DND-41 (cell line): ENCODE measurements around the gene DOCK3.
"Not testable (repeated sequence)": the region's sequence is repeated elsewhere in the genome, so short reads cannot be mapped to it uniquely, and the experiment has no call there.

ENCODE experiments used
- ATAC-seq: fragments of 200-7000 bp; cut with Tn5 transposase; 3 replicates; pipeline ENCODE4 v1.9.1; 2021; ENCODE audit warnings: low read depth; ENCODE audit not compliant: insufficient read depth
- DNase-seq: peaks from one replicate; pipeline ENCODE4 v3.0.0-alpha.2; 2020
- H2AFZ ChIP-seq: 2 replicates; pipeline ENCODE4 v1.6.0; 2012; ENCODE audit warnings: low read depth, low read length
- H3K27ac ChIP-seq: 2 replicates; pipeline ENCODE4 v1.5.1; 2012; ENCODE audit warnings: low read length, inconsistent platforms
- H3K27me3 ChIP-seq: fragments of 200-600 bp; sonication (generic); 2 replicates; pipeline ENCODE4 v1.6.0; 2012; ENCODE audit warnings: low read length, mild to moderate bottlenecking, inconsistent platforms; ENCODE audit not compliant: insufficient read depth, poor library complexity
- H3K36me3 ChIP-seq: 2 replicates; pipeline ENCODE4 v1.5.1; 2012; ENCODE audit warnings: low read length, inconsistent platforms; ENCODE audit not compliant: insufficient read depth
- H3K4me1 ChIP-seq: 2 replicates; pipeline ENCODE4 v1.5.1; 2012; ENCODE audit warnings: mild to moderate bottlenecking, low read length; ENCODE audit not compliant: insufficient read depth
- H3K4me2 ChIP-seq: 2 replicates; pipeline ENCODE4 v1.6.0; 2012; ENCODE audit warnings: mild to moderate bottlenecking, moderate library complexity, low read length, inconsistent platforms; ENCODE audit not compliant: insufficient read depth
- H3K4me3 ChIP-seq, 2 experiments: fragments of 200-600 bp in 1 of 2; shearing (Covaris generic) in 1 of 2; 2 replicates each; pipeline ENCODE4 v1.5.1; 2012 to 2016; ENCODE audit warnings: inconsistent platforms in 2 of 2, low read length in 2 of 2, mild to moderate bottlenecking in 2 of 2, low read depth in 1 of 2, moderate library complexity in 1 of 2
- H3K79me2 ChIP-seq: 2 replicates; pipeline ENCODE4 v1.6.0; 2012; ENCODE audit warnings: low read length, inconsistent platforms; ENCODE audit not compliant: insufficient read depth
- H3K9ac ChIP-seq: 2 replicates; pipeline ENCODE4 v1.6.0; 2012; ENCODE audit warnings: low read depth, mild to moderate bottlenecking, inconsistent platforms, low read length, moderate library complexity
- H3K9me3 ChIP-seq: 2 replicates; pipeline ENCODE4 v1.5.1; 2012; ENCODE audit warnings: low read length, moderate library complexity, mild to moderate bottlenecking, inconsistent platforms; ENCODE audit not compliant: insufficient read depth, severe bottlenecking
- H4K20me1 ChIP-seq: 2 replicates; pipeline ENCODE4 v1.6.0; 2012; ENCODE audit warnings: low read length; ENCODE audit not compliant: insufficient read depth
- CTCF ChIP-seq: IDR thresholded peaks from 2 replicates; pipeline ENCODE4 v1.5.1; 2012; ENCODE audit warnings: borderline replicate concordance, low read length, moderate library complexity, mild to moderate bottlenecking; ENCODE audit not compliant: poor library complexity, severe bottlenecking; ENCODE audit errors: extremely low read depth
- EZH2 ChIP-seq: IDR thresholded peaks from 3 replicates; pipeline ENCODE4 v1.6.1; 2012; ENCODE audit warnings: borderline replicate concordance, low read depth, mild to moderate bottlenecking, moderate library complexity, low read length, inconsistent platforms; ENCODE audit not compliant: severe bottlenecking

DOCK3 gene

DNA sequence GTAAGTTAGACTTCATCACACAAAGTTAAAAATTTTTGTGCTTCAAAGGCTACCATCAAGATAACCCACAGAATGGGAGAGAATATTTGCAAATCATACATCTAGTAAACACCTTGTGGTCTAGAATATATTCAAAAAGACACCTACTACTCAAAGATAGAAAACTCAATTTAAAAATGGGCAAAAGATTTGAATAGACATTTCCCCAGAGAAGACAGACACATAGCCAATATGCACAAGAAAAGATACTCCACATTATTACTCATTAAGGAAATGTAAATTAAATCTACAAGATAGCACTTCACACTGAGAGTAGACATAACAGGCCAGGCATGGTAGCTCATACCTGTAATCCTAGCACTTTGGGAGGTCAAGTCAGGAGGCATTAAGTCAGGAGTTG lies 622.6 kb downstream of the DOCK3 start:
- DNase-seq (no peak), ATAC-seq (no peak)
- H3K9me3 ChIP-seq: no peaks in the 10 kb centered on the region
- TF ChIP-seq EZH2 (no peak), CTCF (no peak)
- no peaks in the 10 kb centered on the region for H3K4me1 ChIP-seq
- H2AFZ ChIP-seq: no peak overlapping the region
- H3K4me2 ChIP-seq: no peak overlapping the region
- H3K79me2 ChIP-seq: no peaks in the 10 kb centered on the region
- H3K27me3 ChIP-seq: no peaks in the 10 kb centered on the region
- H4K20me1 ChIP-seq: no peaks in the 10 kb centered on the region
- no peaks in the 10 kb centered on the region for H3K36me3 ChIP-seq
- H3K27ac ChIP-seq: no peak overlapping the region
- H3K9ac ChIP-seq: no peak overlapping the region
- H3K4me3 ChIP-seq: no peak overlapping the region

GRCh38 chr3:51304230-51304629 lies 629.5 kb downstream of the DOCK3 start:
- Histone ChIP-seq H3K79me2 (no peaks in the 10 kb centered on the region), H3K9me3 (no peaks in the 10 kb centered on the region), H3K9ac (no peak overlapping the region), H3K36me3 (no peaks in the 10 kb centered on the region), H3K4me3 (no peak overlapping the region), H3K27me3 (no peaks in the 10 kb centered on the region), H4K20me1 (no peaks in the 10 kb centered on the region), H2AFZ (no peak overlapping the region), H3K4me2 (no peak overlapping the region), H3K27ac (no peak overlapping the region), H3K4me1 (no peaks in the 10 kb centered on the region)
- ATAC-seq (no peak), DNase-seq (no peak)
- TF ChIP-seq CTCF (no peak), EZH2 (no peak)

DNA sequence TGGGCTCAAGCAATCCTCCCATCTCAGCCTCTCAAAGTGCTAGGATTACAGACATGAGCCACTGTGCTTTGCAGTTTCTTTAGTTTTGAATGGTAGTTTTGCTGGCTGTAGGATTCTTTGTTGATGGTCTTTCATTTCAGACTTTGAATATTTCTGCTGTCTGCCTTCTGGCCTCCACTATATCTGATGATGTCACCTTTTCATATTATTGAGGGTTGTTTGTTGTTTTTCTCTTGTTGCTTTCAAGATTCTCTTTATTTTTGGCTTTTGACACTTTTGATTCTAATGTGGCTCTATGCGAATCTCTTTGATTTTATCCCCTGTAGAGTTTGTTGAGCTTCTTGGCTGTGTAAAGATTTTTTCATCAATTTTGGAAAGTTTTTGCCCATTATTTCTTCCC lies 631.4 kb downstream of the DOCK3 start:
- no peak for DNase-seq
- H2AFZ ChIP-seq: no peak overlapping the region
- no peak overlapping the region for H3K9ac ChIP-seq
- H3K27me3 ChIP-seq: no peaks in the 10 kb centered on the region
- TF ChIP-seq CTCF: no peak
- no peak for TF ChIP-seq EZH2
- no peaks in the 10 kb centered on the region for H4K20me1 ChIP-seq
- H3K9me3 ChIP-seq: no peaks in the 10 kb centered on the region
- no peaks in the 10 kb centered on the region for H3K79me2 ChIP-seq
- no peaks in the 10 kb centered on the region for H3K36me3 ChIP-seq
- no peaks in the 10 kb centered on the region for H3K4me1 ChIP-seq
- no peak overlapping the region for H3K4me2 ChIP-seq
- H3K4me3 ChIP-seq: no peak overlapping the region
- H3K27ac ChIP-seq: no peak overlapping the region
- no peak for ATAC-seq

DNA sequence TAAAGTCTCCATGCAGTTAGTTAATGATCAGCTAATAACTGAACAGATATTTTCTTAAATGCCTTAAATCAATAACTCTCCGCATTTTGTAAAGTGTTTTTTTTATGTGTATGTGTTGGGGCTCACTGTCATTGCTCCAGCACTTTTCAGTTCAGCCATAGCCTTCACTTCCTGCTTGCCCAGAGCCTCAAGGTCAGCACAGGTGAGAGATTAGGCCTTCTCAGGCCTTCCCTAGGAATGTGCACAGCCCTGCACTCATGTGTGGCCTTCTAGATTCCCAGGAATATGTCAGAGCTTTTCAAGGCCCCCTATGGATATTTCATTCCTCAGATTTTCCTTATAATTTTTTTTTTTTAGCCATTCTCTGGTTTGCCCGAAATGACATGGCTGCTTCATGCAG lies 632.7 kb downstream of the DOCK3 start:
- DNase-seq: no peak
- Histone ChIP-seq H4K20me1 (no peaks in the 10 kb centered on the region), H3K27me3 (no peaks in the 10 kb centered on the region), H3K79me2 (no peaks in the 10 kb centered on the region), H3K9me3 (no peaks in the 10 kb centered on the region), H3K4me1 (no peaks in the 10 kb centered on the region), H3K4me3 (no peak overlapping the region), H3K9ac (no peak overlapping the region), H3K36me3 (no peaks in the 10 kb centered on the region), H3K4me2 (no peak overlapping the region), H2AFZ (no peak overlapping the region), H3K27ac (no peak overlapping the region)
- TF ChIP-seq EZH2 (no peak), CTCF (no peak)
- no peak for ATAC-seq

- not testable (repeated sequence) for H3K4me3 ChIP-seq, DNase-seq, ATAC-seq
These were observed 633.3 kb downstream of the DOCK3 start for GRCh38 chr3:51307945-51308607.

More at GRCh38 chr3:51307945-51308607, 633.3 kb downstream of the DOCK3 start:
- not testable (repeated sequence) for H3K27ac ChIP-seq, H3K4me2 ChIP-seq, H2AFZ ChIP-seq, H3K27me3 ChIP-seq, H3K9me3 ChIP-seq, H4K20me1 ChIP-seq, H3K4me1 ChIP-seq, H3K9ac ChIP-seq, H3K79me2 ChIP-seq, H3K36me3 ChIP-seq
